Mononuclear cell (primary cell): ENCODE measurements around the gene RNF114. TPM values are rescaled to one million over a fixed set of nuclear protein-coding genes. Genes with fewer than 3 reads are reported as not detected.

Experiments used
- H3K27me3 ChIP-seq: 2 replicates; pipeline ENCODE4 v1.6.0; 2011; ENCODE audit warnings: low read length, control low read depth; ENCODE audit not compliant: insufficient read depth
- H3K4me1 ChIP-seq: 2 replicates; pipeline ENCODE4 v1.5.1; 2011; ENCODE audit warnings: mild to moderate bottlenecking, low read length, control low read depth; ENCODE audit not compliant: insufficient read depth
- H3K4me3 ChIP-seq: 2 replicates; pipeline ENCODE4 v1.5.1; 2011; ENCODE audit warnings: mild to moderate bottlenecking, low read length, moderate library complexity
- H3K9me3 ChIP-seq: 2 replicates; pipeline ENCODE4 v1.5.1; 2011; ENCODE audit warnings: low read depth, mild to moderate bottlenecking, control low read depth, low read length
- total RNA-seq: library from RNA; depleted of rRNA; stranded (reverse); fragments of >200 nt; gene quantifications from one replicate; pipeline ENCODE4 v1.2.3, GENCODE V29; 2012

Gene RNF114
- total RNA-seq, 1 donor: 186 TPM

GRCh38 chr20:49913399-49914047 is 22.7 kb upstream of the RNF114 start:
- Histone ChIP-seq H3K27me3 (no peaks in the 10 kb centered on the region), H3K9me3 (no peaks in the 10 kb centered on the region), H3K4me1 (peaks cover 35% of the 10 kb centered on the region), H3K4me3 (no peak overlapping the region)

- H3K4me1 ChIP-seq: peaks cover 35% of the 10 kb centered on the region
- no peaks in the 10 kb centered on the region for H3K27me3 ChIP-seq
- no peaks in the 10 kb centered on the region for H3K9me3 ChIP-seq
- H3K4me3 ChIP-seq: peak overlapping the region; percentile 86
These were observed 21.7 kb upstream of the RNF114 start for GRCh38 chr20:49914310-49915117.

- Histone ChIP-seq H3K4me3 (peak overlapping the region; percentile 86), H3K9me3 (no peaks in the 10 kb centered on the region), H3K27me3 (no peaks in the 10 kb centered on the region), H3K4me1 (peaks cover 35% of the 10 kb centered on the region)
These were observed 21.1 kb upstream of the RNF114 start for GRCh38 chr20:49915118-49915379.

- Histone ChIP-seq H3K4me3 (peak within 1 kb of the TSS; percentile 86), H3K4me1 (peaks cover 35% of the 10 kb centered on the region), H3K27me3 (no peaks in the 10 kb centered on the region), H3K9me3 (no peaks in the 10 kb centered on the region)
These were observed 20.6 kb upstream of the RNF114 start, which contains the start of gene SPATA2 for GRCh38 chr20:49915380-49916145. TSS of gene SPATA2 (minus strand) at chr20:49915529. CDS start at chr20:49908490, 7,039 bp downstream.

- H3K4me3 ChIP-seq: peak overlapping the region; percentile 86
- H3K4me1 ChIP-seq: peaks cover 35% of the 10 kb centered on the region
- H3K9me3 ChIP-seq: no peaks in the 10 kb centered on the region
- no peaks in the 10 kb centered on the region for H3K27me3 ChIP-seq
These were observed 19.8 kb upstream of the RNF114 start for GRCh38 chr20:49916146-49917002.

- Histone ChIP-seq H3K4me3 (no peak overlapping the region), H3K27me3 (no peaks in the 10 kb centered on the region), H3K4me1 (peaks cover 31% of the 10 kb centered on the region), H3K9me3 (no peaks in the 10 kb centered on the region)
These were observed 17.8 kb upstream of the RNF114 start for GRCh38 chr20:49918446-49918845.

GRCh38 chr20:49919009-49919408 is 17.2 kb upstream of the RNF114 start:
- H3K27me3 ChIP-seq: no peaks in the 10 kb centered on the region
- H3K4me1 ChIP-seq: peaks cover 25% of the 10 kb centered on the region
- H3K9me3 ChIP-seq: no peaks in the 10 kb centered on the region
- H3K4me3 ChIP-seq: no peak overlapping the region

- no peak overlapping the region for H3K4me3 ChIP-seq
- H3K9me3 ChIP-seq: no peaks in the 10 kb centered on the region
- H3K27me3 ChIP-seq: no peaks in the 10 kb centered on the region
- H3K4me1 ChIP-seq: peaks cover 21% of the 10 kb centered on the region
These were observed 16.7 kb upstream of the RNF114 start for GRCh38 chr20:49919461-49919860.

- Histone ChIP-seq H3K9me3 (no peaks in the 10 kb centered on the region), H3K4me1 (peaks cover 21% of the 10 kb centered on the region), H3K27me3 (no peaks in the 10 kb centered on the region), H3K4me3 (no peak overlapping the region)
These were observed 11.9 kb upstream of the RNF114 start for GRCh38 chr20:49924247-49924646.

GRCh38 chr20:49925901-49926454 is 10.2 kb upstream of the RNF114 start:
- Histone ChIP-seq H3K9me3 (no peaks in the 10 kb centered on the region), H3K4me3 (no peak overlapping the region), H3K27me3 (no peaks in the 10 kb centered on the region), H3K4me1 (peaks cover 21% of the 10 kb centered on the region)

GRCh38 chr20:49928411-49929141 is 7.6 kb upstream of the RNF114 start:
- Histone ChIP-seq H3K9me3 (no peaks in the 10 kb centered on the region), H3K4me3 (no peak overlapping the region), H3K4me1 (peaks cover 21% of the 10 kb centered on the region), H3K27me3 (no peaks in the 10 kb centered on the region)

GRCh38 chr20:49929142-49929494 is 7.1 kb upstream of the RNF114 start:
- no peaks in the 10 kb centered on the region for H3K9me3 ChIP-seq
- no peak overlapping the region for H3K4me3 ChIP-seq
- H3K27me3 ChIP-seq: no peaks in the 10 kb centered on the region
- peaks cover 24% of the 10 kb centered on the region for H3K4me1 ChIP-seq

GRCh38 chr20:49935746-49936152 is 448 bp upstream of the RNF114 start:
- Histone ChIP-seq H3K4me1 (peaks cover 55% of the 10 kb centered on the region), H3K9me3 (no peaks in the 10 kb centered on the region), H3K27me3 (no peaks in the 10 kb centered on the region), H3K4me3 (peak overlapping the region; percentile 99)
